H1 (cell line): ENCODE data around the gene ACTR1A.

ENCODE experiments used
- ATF3 ChIP-seq: IDR thresholded peaks from 2 replicates; pipeline ENCODE4 v1.6.1; 2011; ENCODE audit warnings: low read depth, mild to moderate bottlenecking, low read length; ENCODE audit not compliant: insufficient read depth
- CTBP2 ChIP-seq: IDR thresholded peaks from 2 replicates; pipeline ENCODE4 v1.7.0; 2011; ENCODE audit warnings: borderline replicate concordance, mild to moderate bottlenecking, moderate library complexity, mixed read lengths, low read length; ENCODE audit not compliant: insufficient read depth, insufficient read length
- CTCF ChIP-seq, 3 experiments: IDR thresholded peaks; 1 replicate in 2 of 3; 2 replicates in 1 of 3; pipeline versions ENCODE4 v1.5.1 to v1.6.1; 2011; ENCODE audit warnings: low read length in 3 of 3, mild to moderate bottlenecking in 3 of 3, inconsistent platforms in 2 of 3, low read depth in 1 of 3, moderate library complexity in 1 of 3; ENCODE audit not compliant: insufficient read depth in 1 of 3; ENCODE audit errors: control extremely low read depth in 1 of 3
- EZH2 ChIP-seq: fragments of 200-600 bp; sonication (generic); IDR thresholded peaks from 2 replicates; pipeline ENCODE4 v1.7.1; 2012; ENCODE audit warnings: low read depth, mild to moderate bottlenecking, moderate library complexity, low read length, inconsistent platforms; ENCODE audit not compliant: severe bottlenecking
- GABPA ChIP-seq: IDR thresholded peaks from 2 replicates; pipeline ENCODE4 v1.6.1; 2011; ENCODE audit warnings: mild to moderate bottlenecking, low read length, moderate library complexity, borderline replicate concordance; ENCODE audit not compliant: insufficient read depth
- HDAC6 ChIP-seq: IDR thresholded peaks from one replicate; pipeline ENCODE4 v1.7.1; 2012; ENCODE audit warnings: low read depth, mild to moderate bottlenecking, inconsistent platforms, low read length, moderate library complexity
- POLR2A ChIP-seq, 2 experiments: IDR thresholded peaks; 1 replicate in 1 of 2; 2 replicates in 1 of 2; pipeline ENCODE4 v1.6.1; 2011; ENCODE audit warnings: low read depth in 2 of 2, low read length in 2 of 2, mild to moderate bottlenecking in 2 of 2; ENCODE audit errors: control extremely low read depth in 1 of 2
- POLR2AphosphoS5 ChIP-seq: IDR thresholded peaks from 2 replicates; pipeline ENCODE4 v1.6.1; 2011; ENCODE audit warnings: low read depth, low read length
- RAD21 ChIP-seq, 2 experiments: IDR thresholded peaks in 1 of 2; conservative IDR thresholded peaks in 1 of 2; 2 replicates each; pipeline ENCODE4 v1.6.1; 2011; ENCODE audit warnings: low read depth in 2 of 2, low read length in 2 of 2, improper control_type of control experiment in 1 of 2, inconsistent platforms in 1 of 2, mild to moderate bottlenecking in 1 of 2, moderate library complexity in 1 of 2
- RBBP5 ChIP-seq: IDR thresholded peaks from 2 replicates; pipeline ENCODE4 v1.7.1; 2012; ENCODE audit warnings: low read depth, mild to moderate bottlenecking, inconsistent platforms, low read length, moderate library complexity, borderline replicate concordance
- RNF2 ChIP-seq: fragments of 200-900, 300-1000 bp; sonication (generic); IDR thresholded peaks from 2 replicates; pipeline ENCODE4 v1.7.1; 2016; ENCODE audit warnings: borderline replicate concordance, low read depth, mild to moderate bottlenecking, antibody characterized with exemption, low read length; ENCODE audit not compliant: poor library complexity, severe bottlenecking; ENCODE audit errors: missing control alignments
- SP1 ChIP-seq: IDR thresholded peaks from 2 replicates; pipeline ENCODE4 v1.6.1; 2011; ENCODE audit warnings: low read depth, low read length
- TAF1 ChIP-seq: IDR thresholded peaks from 2 replicates; pipeline ENCODE4 v1.6.1; 2011; ENCODE audit warnings: mild to moderate bottlenecking, low read depth, low read length
- USF2 ChIP-seq: IDR thresholded peaks from 2 replicates; pipeline ENCODE4 v1.6.1; 2011; ENCODE audit warnings: low read length, improper control_type of control experiment

- TF ChIP-seq USF2 = no peak
- TF ChIP-seq POLR2AphosphoS5 = no peak
- TF ChIP-seq CTBP2 = no peak
- no peak for TF ChIP-seq HDAC6
- no peak for TF ChIP-seq CTCF (IDR thresholded peaks at IDR 0.05; ENCODE audit: control extremely low read depth in 1 of 3, insufficient read depth in 1 of 3, low read depth in 1 of 3, low read length in 3 of 3)
- no peak for TF ChIP-seq TAF1
- no peak for TF ChIP-seq RAD21 (IDR thresholded peaks at IDR 0.05 in 1 of 2, conservative IDR thresholded peaks at IDR 0.05 in 1 of 2; ENCODE audit: low read depth in 2 of 2, low read length in 2 of 2)
- TF ChIP-seq EZH2 = no peak
- no peak for TF ChIP-seq GABPA
- TF ChIP-seq ATF3 = no peak
- no peak for TF ChIP-seq RBBP5
- no peak for TF ChIP-seq POLR2A (IDR thresholded peaks at IDR 0.05; ENCODE audit: control extremely low read depth in 1 of 2, low read depth in 2 of 2, low read length in 2 of 2)
- TF ChIP-seq RNF2 = no peak
- TF ChIP-seq SP1 = no peak
These were observed 31.8 kb upstream of the ACTR1A start for GRCh38 chr10:102534333-102534732.
